Activated naive CD4-positive, alpha-beta T cell treated with anti-CD3 and anti-CD28 coated beads, Interleukin-2, amount 10 ng/mL, durations not matched to agents 7 days and 5 days (primary cell): ENCODE data around the gene SDE2.
A peak's percentile ranks its signal among the peaks of the same experiment; 100 is the strongest.
"Not testable (repeated sequence)": the region's sequence is repeated elsewhere in the genome, so short reads cannot be mapped to it uniquely, and the experiment has no call there.

Experiments used
- CTCF ChIA-PET: fragments of 350-600 bp; sonication (Branson Sonifier 250); formaldehyde crosslinking; loops from one replicate; lab custom pipeline; 2021; ENCODE audit warnings: antibody characterized with exemption; lab: Charles Lee
- DNase-seq: peaks from one replicate; pipeline ENCODE4 v3.0.0-alpha.2; 2020
- H3K27ac Mint-ChIP-seq: one replicate; pipeline ENCODE4 v1.8.0; 2021; ENCODE audit warnings: mild to moderate bottlenecking, moderate library complexity, mixed read lengths
- H3K27me3 Mint-ChIP-seq: one replicate; pipeline ENCODE4 v1.8.0; 2021; ENCODE audit warnings: mild to moderate bottlenecking, mixed read lengths
- H3K36me3 Mint-ChIP-seq: one replicate; pipeline ENCODE4 v1.8.0; 2021; ENCODE audit warnings: mixed read lengths
- H3K4me1 Mint-ChIP-seq: one replicate; pipeline ENCODE4 v1.8.0; 2021; ENCODE audit warnings: mixed read lengths
- H3K4me3 Mint-ChIP-seq: one replicate; pipeline ENCODE4 v1.8.0; 2021; ENCODE audit warnings: mild to moderate bottlenecking, moderate library complexity, mixed read lengths
- H3K9me3 Mint-ChIP-seq: one replicate; pipeline ENCODE4 v1.8.0; 2021; ENCODE audit warnings: mixed read lengths

The SDE2 gene

GRCh38 chr1:225977937-225978748, 21.0 kb downstream of the SDE2 start:
- no peak for DNase-seq
- CTCF ChIA-PET, result interaction anchor here (1.1 to 5.8 kb wide), 3 partner anchors 10 to 503 kb away, joined by 3 to 32 read pairs (median 12); no protein-coding TSS in a partner anchor
- Mint-ChIP-seq H3K4me3 (no peak overlapping the region), H3K27ac (peak overlapping the region; percentile 60), H3K27me3 (no peaks in the 10 kb centered on the region), H3K4me1 (peaks cover 4% of the 10 kb centered on the region), H3K9me3 (peaks cover 7% of the 10 kb centered on the region), H3K36me3 (peaks cover 32% of the 10 kb centered on the region)

GRCh38 chr1:225975146-225975545, 24.0 kb downstream of the SDE2 start:
- H3K4me3 Mint-ChIP-seq, H3K27me3 Mint-ChIP-seq: not testable (repeated sequence)

GRCh38 chr1:225974454-225974853, 24.7 kb downstream of the SDE2 start:
- CTCF ChIA-PET, result interaction anchor here (0.7 to 5.8 kb wide), 11 partner anchors 12 to 656 kb away, joined by 3 to 32 read pairs (median 5); no protein-coding TSS in a partner anchor
- Mint-ChIP-seq H3K9me3 (peaks cover 2% of the 10 kb centered on the region), H3K4me3 (no peak overlapping the region), H3K36me3 (peaks cover 8% of the 10 kb centered on the region), H3K27ac (no peak overlapping the region), H3K4me1 (peaks cover 8% of the 10 kb centered on the region), H3K27me3 (no peaks in the 10 kb centered on the region)
- DNase-seq, result no peak

More at GRCh38 chr1:225975146-225975545, 24.0 kb downstream of the SDE2 start:
- not testable (repeated sequence) for H3K27ac Mint-ChIP-seq, H3K4me1 Mint-ChIP-seq, H3K9me3 Mint-ChIP-seq, DNase-seq
- CTCF ChIA-PET, result interaction anchor here (0.6 to 5.8 kb wide), 15 partner anchors 10 to 656 kb away, joined by 3 to 32 read pairs (median 3); no protein-coding TSS in a partner anchor
- H3K36me3 Mint-ChIP-seq, result peaks cover 15% of the 10 kb centered on the region

- H3K4me1 Mint-ChIP-seq, result peaks cover 8% of the 10 kb centered on the region
- H3K36me3 Mint-ChIP-seq, result peaks cover 3% of the 10 kb centered on the region
- H3K27ac Mint-ChIP-seq, result no peak overlapping the region
- H3K4me3 Mint-ChIP-seq, result no peak overlapping the region
- H3K9me3 Mint-ChIP-seq, result peaks cover 2% of the 10 kb centered on the region
- no peaks in the 10 kb centered on the region for H3K27me3 Mint-ChIP-seq
- CTCF ChIA-PET, result interaction anchor here (1.4 to 5.8 kb wide), 3 partner anchors 11 to 498 kb away, joined by 7 to 32 read pairs (median 7); no protein-coding TSS in a partner anchor
- no peak for DNase-seq
Measured at GRCh38 chr1:225973158-225973557, 26.0 kb downstream of the SDE2 start.

GRCh38 chr1:225972344-225973152, 26.6 kb downstream of the SDE2 start:
- Mint-ChIP-seq H3K27me3 (no peaks in the 10 kb centered on the region), H3K4me1 (peaks cover 8% of the 10 kb centered on the region), H3K4me3 (no peak overlapping the region), H3K27ac (no peak overlapping the region), H3K9me3 (peaks cover 2% of the 10 kb centered on the region), H3K36me3 (peaks cover 3% of the 10 kb centered on the region)
- CTCF ChIA-PET, result interaction anchor here (0.8 to 1.6 kb wide), 4 partner anchors 10 to 498 kb away, joined by 3 to 7 read pairs (median 5); no protein-coding TSS in a partner anchor
- no peak for DNase-seq

- not testable (repeated sequence) for H3K27ac Mint-ChIP-seq, H3K27me3 Mint-ChIP-seq, H3K4me1 Mint-ChIP-seq, H3K36me3 Mint-ChIP-seq, DNase-seq, H3K9me3 Mint-ChIP-seq, H3K4me3 Mint-ChIP-seq
- CTCF ChIA-PET, result interaction anchor here (0.9 to 1.4 kb wide), 3 partner anchors 9 to 496 kb away, joined by 3 read pairs; no protein-coding TSS in a partner anchor
Measured at GRCh38 chr1:225970592-225971157, 28.5 kb downstream of the SDE2 start.

GRCh38 chr1:225969751-225970150, 29.4 kb downstream of the SDE2 start:
- not testable (repeated sequence) for H3K36me3 Mint-ChIP-seq, H3K4me3 Mint-ChIP-seq, H3K27ac Mint-ChIP-seq, H3K9me3 Mint-ChIP-seq, H3K27me3 Mint-ChIP-seq, H3K4me1 Mint-ChIP-seq, DNase-seq
- CTCF ChIA-PET, result interaction anchor here (1.4 kb wide), 1 partner anchor 495 kb away, joined by 3 read pairs; no protein-coding TSS in a partner anchor

- Mint-ChIP-seq H3K36me3 (no peaks in the 10 kb centered on the region), H3K4me3 (no peak overlapping the region), H3K4me1 (peaks cover 2% of the 10 kb centered on the region), H3K27ac (no peak overlapping the region), H3K27me3 (peaks cover 27% of the 10 kb centered on the region), H3K9me3 (no peaks in the 10 kb centered on the region)
- no peak for DNase-seq
- CTCF ChIA-PET, result no interaction called here
Measured at GRCh38 chr1:225965231-225965630, 33.9 kb downstream of the SDE2 start.

- Mint-ChIP-seq H3K4me1 (peaks cover 2% of the 10 kb centered on the region), H3K4me3 (no peak overlapping the region), H3K36me3 (no peaks in the 10 kb centered on the region), H3K27me3 (peaks cover 31% of the 10 kb centered on the region), H3K9me3 (no peaks in the 10 kb centered on the region), H3K27ac (no peak overlapping the region)
- DNase-seq, result no peak
- CTCF ChIA-PET, result interaction anchor here (0.8 to 3.8 kb wide), 7 partner anchors 11 to 131 kb away, joined by 3 to 27 read pairs (median 5); no protein-coding TSS in a partner anchor
Measured at GRCh38 chr1:225963735-225964530, 35.2 kb downstream of the SDE2 start.

GRCh38 chr1:225962440-225962975, 36.6 kb downstream of the SDE2 start:
- H3K36me3 Mint-ChIP-seq, result no peaks in the 10 kb centered on the region
- peaks cover 2% of the 10 kb centered on the region for H3K4me1 Mint-ChIP-seq
- H3K4me3 Mint-ChIP-seq, result no peak overlapping the region
- H3K9me3 Mint-ChIP-seq, result no peaks in the 10 kb centered on the region
- DNase-seq, result peak; percentile 70
- H3K27me3 Mint-ChIP-seq, result peaks cover 31% of the 10 kb centered on the region
- no peak overlapping the region for H3K27ac Mint-ChIP-seq
- CTCF ChIA-PET, result interaction anchor here (0.6 to 3.8 kb wide), 17 partner anchors 8 to 489 kb away, joined by 3 to 27 read pairs (median 3); partner anchors contain the start of gene LEFTY2

- H3K4me3 Mint-ChIP-seq, result no peak overlapping the region
- DNase-seq, result no peak
- peaks cover 2% of the 10 kb centered on the region for H3K4me1 Mint-ChIP-seq
- peaks cover 35% of the 10 kb centered on the region for H3K27me3 Mint-ChIP-seq
- CTCF ChIA-PET, result interaction anchor here (0.6 to 3.8 kb wide), 16 partner anchors 9 to 487 kb away, joined by 3 to 27 read pairs (median 5); partner anchors contain the start of gene SRP9
- no peaks in the 10 kb centered on the region for H3K9me3 Mint-ChIP-seq
- H3K27ac Mint-ChIP-seq, result no peak overlapping the region
- H3K36me3 Mint-ChIP-seq, result no peaks in the 10 kb centered on the region
Measured at GRCh38 chr1:225961659-225962439, 37.3 kb downstream of the SDE2 start.

GRCh38 chr1:225958041-225958440, 41.1 kb downstream of the SDE2 start:
- Mint-ChIP-seq H3K4me1 (peaks cover 2% of the 10 kb centered on the region), H3K27me3 (peaks cover 41% of the 10 kb centered on the region), H3K4me3 (no peak overlapping the region), H3K27ac (no peak overlapping the region), H3K9me3 (no peaks in the 10 kb centered on the region), H3K36me3 (no peaks in the 10 kb centered on the region)
- CTCF ChIA-PET, result interaction anchor here (0.5 to 1.2 kb wide), 3 partner anchors 10 to 23 kb away, joined by 3 read pairs; no protein-coding TSS in a partner anchor
- no peak for DNase-seq
